CD14-positive monocyte (primary cell): ENCODE measurements around the gene KCNJ6. TPM values are rescaled to one million over a fixed set of nuclear protein-coding genes. Genes with fewer than 3 reads are reported as not detected.

ENCODE experiments used
- DNase-seq, 3 donors: peaks; one replicate each; pipeline ENCODE4 v3.0.0-alpha.2; 2011 to 2022
- H2AFZ ChIP-seq: 2 replicates; pipeline ENCODE4 v1.6.0; 2012; ENCODE audit warnings: mild to moderate bottlenecking, low read depth, low read length, inconsistent platforms; ENCODE audit not compliant: insufficient read depth, poor library complexity, severe bottlenecking
- H3K27ac ChIP-seq, 2 donors: 1 replicate in 1 of 2; 2 replicates in 1 of 2; pipeline ENCODE4 v1.5.1; 2012 to 2013; ENCODE audit warnings: low read length in 2 of 2, control low read depth in 1 of 2, inconsistent platforms in 1 of 2, low read depth in 1 of 2, mild to moderate bottlenecking in 1 of 2
- H3K27me3 ChIP-seq, 2 donors: one replicate each; pipeline versions ENCODE4 v1.6.0 to v1.6.1; 2011 to 2013; ENCODE audit warnings: low read length in 2 of 2; ENCODE audit not compliant: control insufficient read depth in 2 of 2, insufficient read depth in 2 of 2
- H3K36me3 ChIP-seq, 2 donors: replicated peaks in 1 of 2; 1 replicate in 1 of 2; 2 replicates in 1 of 2; pipeline versions ENCODE4 v1.5.1 to v1.6.1; 2012 to 2013; ENCODE audit warnings: low read length in 2 of 2, control low read depth in 1 of 2, inconsistent platforms in 1 of 2, mild to moderate bottlenecking in 1 of 2; ENCODE audit not compliant: insufficient read depth in 2 of 2, control insufficient read depth in 1 of 2
- H3K4me1 ChIP-seq, 2 donors: 1 replicate in 1 of 2; 2 replicates in 1 of 2; pipeline versions ENCODE4 v1.5.1 to v1.6.1; 2012 to 2013; ENCODE audit warnings: low read length in 2 of 2, control low read depth in 1 of 2, inconsistent platforms in 1 of 2, mild to moderate bottlenecking in 1 of 2, moderate library complexity in 1 of 2; ENCODE audit not compliant: insufficient read depth in 2 of 2, control insufficient read depth in 1 of 2
- H3K4me2 ChIP-seq: replicated peaks from 2 replicates; pipeline ENCODE3; 2012; ENCODE audit warnings: low read length, moderate library complexity, mild to moderate bottlenecking; ENCODE audit not compliant: poor library complexity, severe bottlenecking; ENCODE audit errors: extremely low read depth
- H3K4me3 ChIP-seq, 3 experiments: fragments of 200-600 bp in 1 of 3; sonication (generic) in 1 of 3; replicated peaks in 1 of 3; 1 replicate in 2 of 3; 2 replicates in 1 of 3; pipeline ENCODE4 v1.5.1; 2011 to 2013; ENCODE audit warnings: low read length in 3 of 3, mild to moderate bottlenecking in 3 of 3, control low read depth in 2 of 3, low read depth in 2 of 3, inconsistent platforms in 1 of 3, moderate library complexity in 1 of 3
- H3K79me2 ChIP-seq: 2 replicates; pipeline ENCODE4 v1.6.0; 2012; ENCODE audit warnings: mild to moderate bottlenecking, control low read depth, inconsistent platforms, low read length, moderate library complexity; ENCODE audit not compliant: insufficient read depth
- H3K9ac ChIP-seq: 2 replicates; pipeline ENCODE4 v1.6.0; 2017; ENCODE audit warnings: low read length, mild to moderate bottlenecking; ENCODE audit not compliant: insufficient read depth, poor library complexity, severe bottlenecking
- H3K9me3 ChIP-seq, 2 donors: replicated peaks in 1 of 2; 1 replicate in 1 of 2; 2 replicates in 1 of 2; pipeline versions ENCODE4 v1.5.1 to v1.6.1; 2012 to 2013; ENCODE audit warnings: low read length in 2 of 2, control low read depth in 1 of 2; ENCODE audit not compliant: control insufficient read depth in 1 of 2, insufficient read depth in 1 of 2
- H4K20me1 ChIP-seq: 2 replicates; pipeline ENCODE4 v1.6.0; 2012; ENCODE audit warnings: mild to moderate bottlenecking, low read length, control low read depth, moderate library complexity; ENCODE audit not compliant: insufficient read depth
- H3K27ac Mint-ChIP-seq, 7 donors: one replicate each; pipeline ENCODE4 v1.8.0; 2020; ENCODE audit warnings: mild to moderate bottlenecking in 7 of 7, mixed read lengths in 7 of 7, moderate library complexity in 6 of 7, inconsistent platforms in 2 of 7
- H3K27me3 Mint-ChIP-seq, 3 donors: one replicate each; pipeline ENCODE4 v1.8.0; 2021 to 2022; ENCODE audit warnings: low read depth in 3 of 3, mild to moderate bottlenecking in 3 of 3, mixed read lengths in 3 of 3, moderate library complexity in 3 of 3, inconsistent platforms in 1 of 3
- H3K36me3 Mint-ChIP-seq, 2 donors: one replicate each; pipeline ENCODE4 v1.8.0; 2020; ENCODE audit warnings: mixed read lengths in 2 of 2, inconsistent platforms in 1 of 2, mild to moderate bottlenecking in 1 of 2
- H3K4me1 Mint-ChIP-seq: one replicate; pipeline ENCODE4 v1.8.0; 2020; ENCODE audit warnings: mild to moderate bottlenecking, mixed read lengths
- H3K4me3 Mint-ChIP-seq, 2 donors: one replicate each; pipeline ENCODE4 v1.8.0; 2020; ENCODE audit warnings: mild to moderate bottlenecking in 2 of 2, mixed read lengths in 2 of 2, moderate library complexity in 1 of 2
- H3K9me3 Mint-ChIP-seq, 7 donors: one replicate each; pipeline ENCODE4 v1.8.0; 2020 to 2022; ENCODE audit warnings: mixed read lengths in 7 of 7, mild to moderate bottlenecking in 6 of 7, moderate library complexity in 6 of 7, inconsistent platforms in 2 of 7
- WGBS: methylation state at CpG from one replicate; pipeline ENCODE4 v1.1.5; 2013; ENCODE audit warnings: missing lambda C conversion rate; ENCODE audit not compliant: insufficient coverage; 5-methylcytosine and 5-hydroxymethylcytosine counted together
- intact Hi-C, 2 donors: fragments of 100-400 bp; cut with micrococcal nuclease; formaldehyde crosslinking; loops; one replicate each; pipeline versions ENCODE4 v1.15.0 to v1.15.1; 2023
- polyA plus RNA-seq, 3 donors: library from polyadenylated mRNA; depleted of rRNA in 1 of 3; unstranded in 2 of 3; stranded (reverse) in 1 of 3; fragments of 300-500 nt in 2 of 3; fragments of >200 nt in 1 of 3; fragmentation: Illumina TruSeq in 2 of 3; gene quantifications; 1 replicate in 2 of 3; 2 replicates in 1 of 3; pipeline ENCODE4 v1.2.3, GENCODE V29; 2012 to 2021
- TF ChIP-seq, protein P1 (sequence below): fragments of 200-600 bp; IDR thresholded peaks from one replicate; pipeline ENCODE4 v1.8.0; 2022; ENCODE audit warnings: antibody characterized with exemption, mild to moderate bottlenecking

Gene KCNJ6
- polyA plus RNA-seq, 3 donors: not detected

DNA sequence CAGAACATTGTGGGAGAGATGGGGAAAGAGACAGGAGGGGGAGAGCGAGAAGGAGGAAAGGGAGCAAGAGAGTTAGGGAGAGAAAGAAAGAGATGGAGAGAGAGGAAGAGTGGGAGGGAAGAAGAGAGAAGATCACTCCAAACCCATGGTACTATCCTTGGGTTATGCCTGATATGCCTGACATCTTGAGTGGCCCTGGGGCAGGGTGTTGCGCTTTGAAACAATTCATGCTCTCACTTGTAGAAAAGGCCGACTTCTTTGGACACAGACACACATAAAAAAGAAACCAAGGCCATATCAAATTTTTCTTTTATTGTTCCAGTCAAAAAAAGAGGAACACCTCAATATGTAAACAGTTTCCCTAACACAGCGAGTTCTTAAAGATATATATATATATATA lies 309.2 kb downstream of the KCNJ6 start:
- peaks cover 0 to 5% of the 10 kb centered on the region in 2 donors for H3K9me3 ChIP-seq
- no peaks in the 10 kb centered on the region for H4K20me1 ChIP-seq
- no peaks in the 10 kb centered on the region for H3K4me1 ChIP-seq
- H3K27me3 Mint-ChIP-seq: peaks cover 2 to 4% (median 3%) of the 10 kb centered on the region in 3 donors
- no peaks in the 10 kb centered on the region for H3K36me3 ChIP-seq
- no peaks in the 10 kb centered on the region for H3K4me1 Mint-ChIP-seq
- TF ChIP-seq, protein P1, sequence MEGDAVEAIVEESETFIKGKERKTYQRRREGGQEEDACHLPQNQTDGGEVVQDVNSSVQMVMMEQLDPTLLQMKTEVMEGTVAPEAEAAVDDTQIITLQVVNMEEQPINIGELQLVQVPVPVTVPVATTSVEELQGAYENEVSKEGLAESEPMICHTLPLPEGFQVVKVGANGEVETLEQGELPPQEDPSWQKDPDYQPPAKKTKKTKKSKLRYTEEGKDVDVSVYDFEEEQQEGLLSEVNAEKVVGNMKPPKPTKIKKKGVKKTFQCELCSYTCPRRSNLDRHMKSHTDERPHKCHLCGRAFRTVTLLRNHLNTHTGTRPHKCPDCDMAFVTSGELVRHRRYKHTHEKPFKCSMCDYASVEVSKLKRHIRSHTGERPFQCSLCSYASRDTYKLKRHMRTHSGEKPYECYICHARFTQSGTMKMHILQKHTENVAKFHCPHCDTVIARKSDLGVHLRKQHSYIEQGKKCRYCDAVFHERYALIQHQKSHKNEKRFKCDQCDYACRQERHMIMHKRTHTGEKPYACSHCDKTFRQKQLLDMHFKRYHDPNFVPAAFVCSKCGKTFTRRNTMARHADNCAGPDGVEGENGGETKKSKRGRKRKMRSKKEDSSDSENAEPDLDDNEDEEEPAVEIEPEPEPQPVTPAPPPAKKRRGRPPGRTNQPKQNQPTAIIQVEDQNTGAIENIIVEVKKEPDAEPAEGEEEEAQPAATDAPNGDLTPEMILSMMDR: no peak
- no peak overlapping the region for H3K9ac ChIP-seq
- no peaks in the 10 kb centered on the region for H3K36me3 Mint-ChIP-seq
- WGBS: 0% methylated on average over 1 of the region's 4 CpGs
- no peak overlapping the region for H3K27ac ChIP-seq
- DNase-seq: no peak
- H3K4me3 Mint-ChIP-seq: no peak overlapping the region
- intact Hi-C loops: no loop called here
- H2AFZ ChIP-seq: no peak overlapping the region
- H3K27me3 ChIP-seq: peaks cover 0 to 2% of the 10 kb centered on the region in 2 donors
- H3K79me2 ChIP-seq: no peaks in the 10 kb centered on the region
- peaks cover 0 to 9% (median 2%) of the 10 kb centered on the region in 7 donors for H3K9me3 Mint-ChIP-seq
- H3K4me2 ChIP-seq: no peak overlapping the region
- H3K4me3 ChIP-seq: no peak overlapping the region
- no peak overlapping the region for H3K27ac Mint-ChIP-seq

DNA sequence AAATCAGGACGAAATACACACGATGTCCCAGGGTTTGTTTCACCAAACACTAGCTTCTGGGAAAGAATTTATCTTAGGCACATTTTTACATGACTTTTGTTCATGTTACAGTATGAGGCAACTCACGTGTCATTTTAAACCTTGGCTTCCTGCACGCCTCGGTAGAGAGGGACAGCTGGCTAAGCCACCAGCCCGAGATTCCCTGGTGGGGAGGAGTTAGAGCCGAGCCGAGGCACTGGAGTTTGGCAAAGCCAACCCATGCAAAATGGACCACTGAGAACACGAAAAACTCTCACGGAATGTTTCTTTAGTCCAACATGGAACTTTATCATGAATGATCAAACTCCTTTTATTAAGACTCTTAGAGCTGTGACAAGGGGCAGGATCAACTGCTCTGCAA lies 309.7 kb downstream of the KCNJ6 start:
- no peak overlapping the region for H2AFZ ChIP-seq
- Mint-ChIP-seq H3K9me3 (peaks cover 0 to 11% (median 2%) of the 10 kb centered on the region in 7 donors), H3K4me1 (no peaks in the 10 kb centered on the region), H3K27ac (no peak overlapping the region), H3K27me3 (peaks cover 2 to 4% (median 3%) of the 10 kb centered on the region in 3 donors), H3K36me3 (no peaks in the 10 kb centered on the region), H3K4me3 (no peak overlapping the region)
- no peak for DNase-seq
- no peaks in the 10 kb centered on the region for H3K36me3 ChIP-seq
- no peaks in the 10 kb centered on the region for H3K79me2 ChIP-seq
- H3K4me3 ChIP-seq: no peak overlapping the region
- H3K4me2 ChIP-seq: no peak overlapping the region
- H3K9ac ChIP-seq: no peak overlapping the region
- intact Hi-C loops: no loop called here
- H4K20me1 ChIP-seq: no peaks in the 10 kb centered on the region
- H3K9me3 ChIP-seq: peaks cover 0 to 5% of the 10 kb centered on the region in 2 donors
- 94% methylated on average over 9 of the region's 10 CpGs for WGBS
- H3K27ac ChIP-seq: no peak overlapping the region
- no peaks in the 10 kb centered on the region for H3K4me1 ChIP-seq
- H3K27me3 ChIP-seq: no peaks in the 10 kb centered on the region
- TF ChIP-seq, protein P1: no peak
